HG02973 (cell line): Measurements from ENCODE around the gene PCMT1.
"Not testable (repeated sequence)": the region's sequence is repeated elsewhere in the genome, so short reads cannot be mapped to it uniquely, and the experiment has no call there.

Source experiments
- ATAC-seq: cut with Tn5 transposase; IDR thresholded peaks from one replicate; pipeline ENCODE4 v1.9.1; 2021; ENCODE audit warnings: moderate library complexity; ENCODE audit not compliant: unreplicated experiment

The PCMT1 gene

GRCh38 chr6:149813351-149813750 is 63.8 kb downstream of the PCMT1 start:
- no peak for ATAC-seq

- ATAC-seq, result no peak
Measured at GRCh38 chr6:149815788-149816187, 66.2 kb downstream of the PCMT1 start.

- ATAC-seq, result no peak
Measured at GRCh38 chr6:149820506-149820905, 71.0 kb downstream of the PCMT1 start.

GRCh38 chr6:149821492-149821891 is 72.0 kb downstream of the PCMT1 start:
- no peak for ATAC-seq

GRCh38 chr6:149823013-149823412 is 73.5 kb downstream of the PCMT1 start:
- ATAC-seq, result no peak

- no peak for ATAC-seq
Measured at GRCh38 chr6:149825292-149825691, 75.8 kb downstream of the PCMT1 start.

- no peak for ATAC-seq
Measured at GRCh38 chr6:149830731-149831307, 81.3 kb downstream of the PCMT1 start.

- ATAC-seq, result no peak
Measured at GRCh38 chr6:149831308-149831820, 81.8 kb downstream of the PCMT1 start.

GRCh38 chr6:149833651-149834050 is 84.1 kb downstream of the PCMT1 start:
- no peak for ATAC-seq

- ATAC-seq, result no peak
Measured at GRCh38 chr6:149834513-149835481, 85.3 kb downstream of the PCMT1 start.

- ATAC-seq, result no peak
Measured at GRCh38 chr6:149840345-149841075, 91.0 kb downstream of the PCMT1 start.

- no peak for ATAC-seq
Measured at GRCh38 chr6:149842331-149842730, 92.8 kb downstream of the PCMT1 start.

- ATAC-seq, result no peak
Measured at GRCh38 chr6:149843051-149843633, 93.6 kb downstream of the PCMT1 start.

GRCh38 chr6:149844036-149844435 is 94.5 kb downstream of the PCMT1 start:
- ATAC-seq, result not testable (repeated sequence)

GRCh38 chr6:149844480-149844879 is 94.9 kb downstream of the PCMT1 start:
- ATAC-seq, result no peak

- no peak for ATAC-seq
Measured at GRCh38 chr6:149845549-149845948, 96.0 kb downstream of the PCMT1 start.

GRCh38 chr6:149846321-149846720 is 96.8 kb downstream of the PCMT1 start:
- no peak for ATAC-seq

- ATAC-seq, result no peak
Measured at GRCh38 chr6:149847939-149848267, 98.4 kb downstream of the PCMT1 start.

- ATAC-seq, result not testable (repeated sequence)
Measured at GRCh38 chr6:149848343-149848742, 98.8 kb downstream of the PCMT1 start.

GRCh38 chr6:149851461-149852110 is 102.0 kb downstream of the PCMT1 start:
- peak; percentile 9 for ATAC-seq

GRCh38 chr6:149852180-149852579 is 102.6 kb downstream of the PCMT1 start:
- peak; percentile 60 for ATAC-seq
